AG09309 (cell line): ENCODE results near the gene LPAR2.

ENCODE experiments used
- DNase-seq: peaks from one replicate; pipeline ENCODE4 v3.0.0-alpha.2; 2010; ENCODE audit warnings: low read depth
- H3K4me3 ChIP-seq: 2 replicates; pipeline ENCODE4 v1.5.1; 2011; ENCODE audit warnings: mild to moderate bottlenecking, low read depth, low read length, moderate library complexity; ENCODE audit not compliant: control insufficient read depth
- CTCF ChIP-seq: IDR thresholded peaks from 2 replicates; pipeline ENCODE4 v1.5.1; 2011; ENCODE audit warnings: mild to moderate bottlenecking, low read depth, low read length, inconsistent platforms; ENCODE audit not compliant: insufficient read depth, control insufficient read depth; ENCODE audit errors: missing control alignments

The LPAR2 gene

GRCh38 chr19:19663256-19664120 is 35.5 kb upstream of the LPAR2 start, which contains the start of gene ATP13A1:
Gene ATP13A1, minus strand, starts transcription at chr19:19663676. Its CDS starts 10 bp downstream, at chr19:19663666.
- TF ChIP-seq CTCF = no peak
- peak within 1 kb of the TSS; percentile 95 for H3K4me3 ChIP-seq
- peak; percentile 83 for DNase-seq

GRCh38 chr19:19662871-19663255 is 34.8 kb upstream of the LPAR2 start:
- TF ChIP-seq CTCF = no peak
- DNase-seq = no peak
- peak overlapping the region; percentile 95 for H3K4me3 ChIP-seq

GRCh38 chr19:19662344-19662743 is 34.3 kb upstream of the LPAR2 start:
- no peak for TF ChIP-seq CTCF
- peak overlapping the region; percentile 95 for H3K4me3 ChIP-seq
- no peak for DNase-seq

GRCh38 chr19:19661675-19662251 is 33.7 kb upstream of the LPAR2 start:
- no peak overlapping the region for H3K4me3 ChIP-seq
- no peak for TF ChIP-seq CTCF
- no peak for DNase-seq

GRCh38 chr19:19661141-19661674 is 33.2 kb upstream of the LPAR2 start:
- no peak for TF ChIP-seq CTCF
- no peak for DNase-seq
- H3K4me3 ChIP-seq = no peak overlapping the region

- no peak for DNase-seq
- no peak for TF ChIP-seq CTCF
- H3K4me3 ChIP-seq = no peak overlapping the region
These were observed 31.7 kb upstream of the LPAR2 start for GRCh38 chr19:19659646-19660245.
